ENCODE results near the gene CPVL. TPM values are rescaled to one million over a fixed set of nuclear protein-coding genes. Genes with fewer than 3 reads are reported as not detected.
A peak's percentile ranks its signal among the peaks of the same experiment; 100 is the strongest.
"Not testable (repeated sequence)": the region's sequence is repeated elsewhere in the genome, so short reads cannot be mapped to it uniquely, and the experiment has no call there.

Gene CPVL
- total RNA-seq, 1 donor from 2014 or later, result 5.0 TPM

- ATAC-seq, result no peak
These were observed 29.8 kb downstream of the CPVL start for GRCh38 chr7:29116361-29117200.

GRCh38 chr7:29115753-29116152, 30.6 kb downstream of the CPVL start:
- ATAC-seq, result no peak

- no peak for ATAC-seq
These were observed 31.1 kb downstream of the CPVL start for GRCh38 chr7:29115130-29115687.

GRCh38 chr7:29114266-29114665, 32.1 kb downstream of the CPVL start:
- peak; percentile 88 for ATAC-seq

- peak; percentile 88 for ATAC-seq
These were observed 32.8 kb downstream of the CPVL start for GRCh38 chr7:29113384-29114102.

GRCh38 chr7:29112721-29113120, 33.6 kb downstream of the CPVL start:
- peak; percentile 35 for ATAC-seq

GRCh38 chr7:29109899-29110298, 36.4 kb downstream of the CPVL start:
- ATAC-seq, result no peak

GRCh38 chr7:29109358-29109757, 37.0 kb downstream of the CPVL start:
- ATAC-seq, result no peak

GRCh38 chr7:29107056-29107455, 39.3 kb downstream of the CPVL start:
- no peak for ATAC-seq

- ATAC-seq, result no peak
These were observed 39.7 kb downstream of the CPVL start for GRCh38 chr7:29106669-29106988.

GRCh38 chr7:29105752-29106668, 40.3 kb downstream of the CPVL start:
- peak; percentile 72 for ATAC-seq

GRCh38 chr7:29105191-29105590, 41.1 kb downstream of the CPVL start:
- ATAC-seq, result no peak

- no peak for ATAC-seq
These were observed 43.7 kb downstream of the CPVL start for GRCh38 chr7:29102558-29103151.

GRCh38 chr7:29100924-29101323, 45.4 kb downstream of the CPVL start:
- ATAC-seq, result no peak

- ATAC-seq, result no peak
These were observed 46.2 kb downstream of the CPVL start for GRCh38 chr7:29099896-29100847.

- no peak for ATAC-seq
These were observed 49.9 kb downstream of the CPVL start for GRCh38 chr7:29096446-29096730.

GRCh38 chr7:29095631-29096445, 50.5 kb downstream of the CPVL start:
- no peak for ATAC-seq

GRCh38 chr7:29093091-29093490, 53.2 kb downstream of the CPVL start:
- ATAC-seq, result not testable (repeated sequence)

GRCh38 chr7:29091715-29092114, 54.6 kb downstream of the CPVL start:
- ATAC-seq, result peak; percentile 57

- no peak for ATAC-seq
These were observed 55.3 kb downstream of the CPVL start for GRCh38 chr7:29090836-29091601.

Data from esophagus mucosa (tissue), 1 donor.